Thoracic aorta (tissue), 2 donors: ENCODE results near the gene USP7. TPM values are rescaled to one million over a fixed set of nuclear protein-coding genes. Genes with fewer than 3 reads are reported as not detected.

ENCODE experiments used
- ATAC-seq: fragments of 150-250 bp; one replicate; pipeline ENCODE4 v1.8.0; 2017; ENCODE audit warnings: low read depth; ENCODE audit not compliant: insufficient number of reproducible peaks, low FRiP score
- DNase-seq: peaks from one replicate; pipeline ENCODE4 v3.0.0-alpha.2; 2020; ENCODE audit warnings: low spot score
- H3K27ac ChIP-seq, 2 donors: fragments of 200-600 bp; sonication (generic); 1 replicate in 1 of 2; 2 replicates in 1 of 2; pipeline ENCODE4 v1.5.1; 2016; ENCODE audit warnings: mild to moderate bottlenecking in 2 of 2, moderate library complexity in 2 of 2
- H3K27me3 ChIP-seq: fragments of 200-600 bp; sonication (generic); replicated peaks from 2 replicates; pipeline ENCODE4 v1.6.0; 2016; ENCODE audit warnings: mild to moderate bottlenecking; ENCODE audit not compliant: insufficient read depth
- H3K36me3 ChIP-seq: fragments of 200-600 bp; sonication (generic); one replicate; pipeline ENCODE4 v1.5.1; 2016
- H3K4me1 ChIP-seq, 2 donors: fragments of 200-600 bp; sonication (generic); 1 replicate in 1 of 2; 2 replicates in 1 of 2; pipeline versions ENCODE4 v1.5.1 to v1.6.0; 2016; ENCODE audit warnings: low read depth in 2 of 2, mild to moderate bottlenecking in 1 of 2; ENCODE audit not compliant: control insufficient read depth in 1 of 2
- H3K4me3 ChIP-seq: fragments of 200-600 bp; sonication (generic); 2 replicates; pipeline ENCODE4 v1.5.1; 2016; ENCODE audit warnings: mild to moderate bottlenecking
- H3K9me3 ChIP-seq: fragments of 200-600 bp; sonication (generic); 2 replicates; pipeline ENCODE4 v1.5.1; 2016
- CTCF ChIP-seq: fragments of 200-600 bp; sonication (generic); IDR thresholded peaks from one replicate; pipeline ENCODE4 v1.5.1; 2019; ENCODE audit warnings: antibody characterized with exemption
- total RNA-seq, 2 donors: library from RNA; depleted of rRNA; stranded (reverse); fragments of >200 nt; gene quantifications; one replicate each; pipeline versions ENCODE4 v1.1.0 to v1.2.3, GENCODE V29; 2016

The USP7 gene
- total RNA-seq: 10 to 100 TPM; 61.2 to 93.8 TPM

GRCh38 chr16:8963821-8964441, at the start of gene USP7:
TSS of gene USP7 (minus strand) at chr16:8963906. CDS start at chr16:8963285, 621 bp downstream.
- peak; percentile 80 for DNase-seq
- H3K36me3 ChIP-seq: no peaks in the 10 kb centered on the region
- H3K4me1 ChIP-seq: peaks cover 35 to 39% of the 10 kb centered on the region in 2 donors
- H3K27me3 ChIP-seq: no peaks in the 10 kb centered on the region
- peak; percentile 75 for ATAC-seq
- H3K27ac ChIP-seq: peak within 1 kb of the TSS; percentile 65 to 90
- no peaks in the 10 kb centered on the region for H3K9me3 ChIP-seq
- no peak for TF ChIP-seq CTCF
- peak within 1 kb of the TSS; percentile 90 for H3K4me3 ChIP-seq

GRCh38 chr16:9013508-9013864, 49.8 kb upstream of the USP7 start:
- Histone ChIP-seq H3K9me3 (peaks cover 7% of the 10 kb centered on the region), H3K4me3 (no peak overlapping the region), H3K27me3 (no peaks in the 10 kb centered on the region), H3K27ac (no peak overlapping the region), H3K36me3 (no peaks in the 10 kb centered on the region), H3K4me1 (peaks cover 0 to 8% of the 10 kb centered on the region in 2 donors)
- TF ChIP-seq CTCF: no peak
- no peak for DNase-seq
- no peak for ATAC-seq

GRCh38 chr16:9012848-9013507, 49.3 kb upstream of the USP7 start:
- peaks cover 7% of the 10 kb centered on the region for H3K9me3 ChIP-seq
- no peaks in the 10 kb centered on the region for H3K36me3 ChIP-seq
- TF ChIP-seq CTCF: no peak
- H3K4me1 ChIP-seq: peaks cover 0 to 10% of the 10 kb centered on the region in 2 donors
- H3K27ac ChIP-seq: no peak overlapping the region
- H3K4me3 ChIP-seq: no peak overlapping the region
- ATAC-seq: no peak
- DNase-seq: no peak
- H3K27me3 ChIP-seq: no peaks in the 10 kb centered on the region

GRCh38 chr16:9012330-9012729, 48.6 kb upstream of the USP7 start:
- Histone ChIP-seq H3K36me3 (no peaks in the 10 kb centered on the region), H3K4me3 (no peak overlapping the region), H3K4me1 (peaks cover 0 to 10% of the 10 kb centered on the region in 2 donors), H3K27ac (no peak overlapping the region), H3K27me3 (no peaks in the 10 kb centered on the region), H3K9me3 (peaks cover 7% of the 10 kb centered on the region)
- no peak for TF ChIP-seq CTCF
- ATAC-seq (no peak), DNase-seq (no peak)

- peak overlapping the region; percentile 62 for H3K4me3 ChIP-seq
These were observed 45.0 kb upstream of the USP7 start for GRCh38 chr16:9008601-9009260.

More at GRCh38 chr16:9008601-9009260, 45.0 kb upstream of the USP7 start:
- no peaks in the 10 kb centered on the region for H3K27me3 ChIP-seq
- peak; percentile 78 for TF ChIP-seq CTCF
- H3K4me1 ChIP-seq: peaks cover 0 to 10% of the 10 kb centered on the region in 2 donors
- H3K27ac ChIP-seq: no peak overlapping the region
- ATAC-seq (peak; percentile 36), DNase-seq (peak; percentile 5)
- H3K9me3 ChIP-seq: no peaks in the 10 kb centered on the region
- no peaks in the 10 kb centered on the region for H3K36me3 ChIP-seq
